ENCODE data around the gene CR1L.
"Not testable (repeated sequence)": the region's sequence is repeated elsewhere in the genome, so short reads cannot be mapped to it uniquely, and the experiment has no call there.

CR1L gene

DNA sequence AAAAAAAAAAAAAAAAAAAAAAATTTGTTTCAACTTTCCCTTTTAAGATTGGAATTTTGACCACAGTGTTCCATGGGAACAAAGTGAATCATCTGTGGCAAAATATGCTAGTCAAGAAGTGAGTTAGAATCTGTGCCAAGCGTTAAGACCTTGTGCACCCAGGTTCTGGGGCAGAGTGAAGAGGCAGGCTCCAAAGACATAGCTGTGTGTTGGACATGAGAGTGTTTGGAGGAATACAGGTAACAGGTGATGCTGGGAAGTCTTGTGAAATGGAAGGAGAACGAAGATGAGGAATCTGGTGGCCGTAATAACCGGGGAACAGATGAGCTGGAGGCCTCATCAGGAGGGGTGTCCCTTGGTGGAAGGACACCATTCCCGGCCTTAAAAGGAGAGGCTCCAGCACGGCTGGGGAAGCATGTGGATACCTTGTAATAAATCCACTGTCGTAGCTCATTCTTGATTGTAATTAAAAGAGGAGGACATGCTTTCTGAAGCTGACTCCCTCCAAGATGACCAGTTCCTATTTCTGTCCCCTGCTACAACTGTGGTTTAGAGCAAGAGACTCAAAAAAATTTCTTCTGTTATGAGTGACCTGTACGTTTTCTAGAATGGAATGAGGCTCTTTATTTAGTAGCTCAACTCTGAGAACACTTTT is 92.7 kb downstream of the CR1L start:
- not testable (repeated sequence) for H3K27me3 ChIP-seq (ENCODE audit: insufficient read depth, low read length); H3K9me3 ChIP-seq (ENCODE audit: low read length); H3F3A ChIP-seq (ENCODE audit: insufficient read depth, low read length); H4K20me1 ChIP-seq (ENCODE audit: insufficient read depth, low read length); H3K9ac ChIP-seq (ENCODE audit: low read length); H3K9me2 ChIP-seq (ENCODE audit: low read depth, low read length); H3K4me1 ChIP-seq (ENCODE audit: insufficient read depth, low read length, severe bottlenecking); H3K4me3 ChIP-seq (ENCODE audit: low read depth, low read length, poor library complexity, severe bottlenecking); H3K79me2 ChIP-seq (ENCODE audit: insufficient read depth, low read length); H3K27ac ChIP-seq (ENCODE audit: low read depth, low read length, poor library complexity, severe bottlenecking); H3K4me2 ChIP-seq (ENCODE audit: low read length); H2AFZ ChIP-seq (ENCODE audit: low read length); H3K36me3 ChIP-seq (ENCODE audit: insufficient read depth, low read length)

DNA sequence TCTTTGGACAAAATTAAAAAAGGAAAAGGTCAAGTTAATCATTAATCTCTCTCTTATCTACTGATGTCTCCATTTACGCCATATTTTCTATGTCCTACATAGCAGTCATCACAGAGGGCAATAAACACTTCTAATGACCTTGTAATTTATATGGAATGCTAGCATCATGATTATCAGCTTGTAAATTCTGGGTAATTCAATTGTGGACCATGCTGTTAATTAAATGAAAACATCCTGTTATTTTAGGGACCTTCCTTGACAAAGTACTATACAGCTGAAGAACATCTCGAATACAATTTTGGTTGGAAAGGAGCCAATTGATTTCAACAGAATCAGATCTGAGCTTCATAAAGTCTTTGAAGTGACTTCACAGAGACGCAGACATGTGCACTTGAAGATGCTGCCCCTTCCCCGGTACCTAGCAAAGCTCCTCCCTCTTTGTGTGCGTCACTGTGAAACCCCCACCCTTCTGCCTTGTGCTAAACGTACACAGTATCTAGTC is 93.3 kb downstream of the CR1L start:
- not testable (repeated sequence) for H3K27me3 ChIP-seq (ENCODE audit: insufficient read depth, low read length); H3K36me3 ChIP-seq (ENCODE audit: insufficient read depth, low read length); H3K9ac ChIP-seq (ENCODE audit: low read length); H4K20me1 ChIP-seq (ENCODE audit: insufficient read depth, low read length); H3K4me3 ChIP-seq (ENCODE audit: low read depth, low read length, poor library complexity, severe bottlenecking); H3F3A ChIP-seq (ENCODE audit: insufficient read depth, low read length); H3K27ac ChIP-seq (ENCODE audit: low read depth, low read length, poor library complexity, severe bottlenecking); H3K79me2 ChIP-seq (ENCODE audit: insufficient read depth, low read length); H3K9me3 ChIP-seq (ENCODE audit: low read length); H2AFZ ChIP-seq (ENCODE audit: low read length); H3K4me2 ChIP-seq (ENCODE audit: low read length); H3K4me1 ChIP-seq (ENCODE audit: insufficient read depth, low read length, severe bottlenecking); H3K9me2 ChIP-seq (ENCODE audit: low read depth, low read length)

DNA sequence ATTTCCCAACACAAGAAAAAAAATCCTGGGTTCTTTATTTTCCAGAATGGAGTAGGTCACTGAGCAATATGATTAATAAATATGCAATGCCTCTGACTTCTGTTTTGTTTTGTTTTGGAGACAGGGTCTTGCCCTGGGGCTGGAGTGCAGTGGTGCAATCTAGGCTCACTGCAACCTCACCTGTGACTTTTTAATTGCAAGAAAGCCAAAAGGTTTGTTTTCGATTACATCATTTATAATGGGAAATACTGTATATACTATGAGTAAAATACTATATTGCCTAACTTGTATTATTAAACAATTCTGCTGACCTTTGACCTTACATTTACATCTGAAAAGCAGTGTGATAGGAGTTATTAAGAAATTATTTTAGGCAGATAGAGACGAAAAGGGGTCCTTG is 95.3 kb downstream of the CR1L start:
- H3K9me2 ChIP-seq (ENCODE audit: low read depth, low read length): no peaks in the 10 kb centered on the region
- no peak overlapping the region for H3K4me2 ChIP-seq (ENCODE audit: low read length)
- H3K4me3 ChIP-seq (ENCODE audit: low read depth, low read length, poor library complexity, severe bottlenecking): no peak overlapping the region
- no peaks in the 10 kb centered on the region for H3F3A ChIP-seq (ENCODE audit: insufficient read depth, low read length)
- H3K27me3 ChIP-seq (ENCODE audit: insufficient read depth, low read length): no peaks in the 10 kb centered on the region
- no peaks in the 10 kb centered on the region for H3K79me2 ChIP-seq (ENCODE audit: insufficient read depth, low read length)
- no peaks in the 10 kb centered on the region for H4K20me1 ChIP-seq (ENCODE audit: insufficient read depth, low read length)
- no peak overlapping the region for H3K9ac ChIP-seq (ENCODE audit: low read length)
- TF ChIP-seq EZH2 (IDR thresholded peaks at IDR 0.05; ENCODE audit: borderline replicate concordance, low read length): no peak
- TF ChIP-seq, protein P1, sequence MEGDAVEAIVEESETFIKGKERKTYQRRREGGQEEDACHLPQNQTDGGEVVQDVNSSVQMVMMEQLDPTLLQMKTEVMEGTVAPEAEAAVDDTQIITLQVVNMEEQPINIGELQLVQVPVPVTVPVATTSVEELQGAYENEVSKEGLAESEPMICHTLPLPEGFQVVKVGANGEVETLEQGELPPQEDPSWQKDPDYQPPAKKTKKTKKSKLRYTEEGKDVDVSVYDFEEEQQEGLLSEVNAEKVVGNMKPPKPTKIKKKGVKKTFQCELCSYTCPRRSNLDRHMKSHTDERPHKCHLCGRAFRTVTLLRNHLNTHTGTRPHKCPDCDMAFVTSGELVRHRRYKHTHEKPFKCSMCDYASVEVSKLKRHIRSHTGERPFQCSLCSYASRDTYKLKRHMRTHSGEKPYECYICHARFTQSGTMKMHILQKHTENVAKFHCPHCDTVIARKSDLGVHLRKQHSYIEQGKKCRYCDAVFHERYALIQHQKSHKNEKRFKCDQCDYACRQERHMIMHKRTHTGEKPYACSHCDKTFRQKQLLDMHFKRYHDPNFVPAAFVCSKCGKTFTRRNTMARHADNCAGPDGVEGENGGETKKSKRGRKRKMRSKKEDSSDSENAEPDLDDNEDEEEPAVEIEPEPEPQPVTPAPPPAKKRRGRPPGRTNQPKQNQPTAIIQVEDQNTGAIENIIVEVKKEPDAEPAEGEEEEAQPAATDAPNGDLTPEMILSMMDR (IDR thresholded peaks at IDR 0.05; ENCODE audit: low read length): no peak
- H3K36me3 ChIP-seq (ENCODE audit: insufficient read depth, low read length): no peaks in the 10 kb centered on the region
- H3K27ac ChIP-seq (ENCODE audit: low read depth, low read length, poor library complexity, severe bottlenecking): no peak overlapping the region
- H3K9me3 ChIP-seq (ENCODE audit: low read length): no peaks in the 10 kb centered on the region
- H3K4me1 ChIP-seq (ENCODE audit: insufficient read depth, low read length, severe bottlenecking): no peaks in the 10 kb centered on the region
- H2AFZ ChIP-seq (ENCODE audit: low read length): no peak overlapping the region

DNA sequence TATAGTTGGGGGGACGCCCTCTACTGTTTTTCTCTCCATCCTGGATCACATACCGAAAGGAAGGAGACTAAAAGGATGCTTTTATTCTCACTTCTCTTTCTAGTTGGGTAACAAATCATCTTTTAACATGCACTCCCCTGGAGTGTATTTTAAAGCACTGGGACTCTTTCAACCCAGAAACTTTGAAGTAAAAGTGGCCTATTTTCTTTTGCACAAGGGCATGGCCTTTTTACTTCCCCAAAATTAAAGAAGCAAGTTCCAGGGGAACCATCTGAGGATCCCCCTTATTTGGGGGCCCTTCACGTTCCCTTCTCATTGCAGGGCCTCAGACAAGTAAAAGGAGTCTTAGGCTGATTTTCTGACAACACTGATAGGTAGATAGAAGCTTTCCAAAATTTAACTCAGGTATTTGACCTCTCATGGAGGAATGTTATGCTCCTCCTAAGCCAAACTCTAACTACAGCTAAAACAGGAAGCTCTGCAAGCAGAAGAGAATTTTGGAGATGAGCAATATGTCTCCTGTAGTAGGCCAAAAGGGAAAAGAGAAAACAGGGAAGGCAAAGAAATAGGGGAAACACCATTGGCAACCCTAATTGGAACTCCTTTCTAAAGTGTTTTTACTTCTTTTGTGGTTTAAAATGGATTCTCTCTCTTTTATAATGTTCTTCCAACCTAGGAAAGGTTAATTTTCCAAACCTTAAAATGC is 98.1 kb downstream of the CR1L start:
- no peak overlapping the region for H3K4me2 ChIP-seq (ENCODE audit: low read length)
- TF ChIP-seq, protein P1 (IDR thresholded peaks at IDR 0.05; ENCODE audit: low read length): no peak
- TF ChIP-seq EZH2 (IDR thresholded peaks at IDR 0.05; ENCODE audit: borderline replicate concordance, low read length): no peak

More for the DNA sequence above, 98.1 kb downstream of the CR1L start:
- H3K36me3 ChIP-seq (ENCODE audit: insufficient read depth, low read length): no peaks in the 10 kb centered on the region
- H3K79me2 ChIP-seq (ENCODE audit: insufficient read depth, low read length): no peaks in the 10 kb centered on the region
- H3K9me2 ChIP-seq (ENCODE audit: low read depth, low read length): no peaks in the 10 kb centered on the region
- no peak overlapping the region for H3K4me3 ChIP-seq (ENCODE audit: low read depth, low read length, poor library complexity, severe bottlenecking)
- no peaks in the 10 kb centered on the region for H3K4me1 ChIP-seq (ENCODE audit: insufficient read depth, low read length, severe bottlenecking)
- no peaks in the 10 kb centered on the region for H3F3A ChIP-seq (ENCODE audit: insufficient read depth, low read length)
- H3K9ac ChIP-seq (ENCODE audit: low read length): no peak overlapping the region
- no peak overlapping the region for H3K27ac ChIP-seq (ENCODE audit: low read depth, low read length, poor library complexity, severe bottlenecking)
- no peaks in the 10 kb centered on the region for H3K27me3 ChIP-seq (ENCODE audit: insufficient read depth, low read length)
- no peaks in the 10 kb centered on the region for H4K20me1 ChIP-seq (ENCODE audit: insufficient read depth, low read length)
- no peaks in the 10 kb centered on the region for H3K9me3 ChIP-seq (ENCODE audit: low read length)
- H2AFZ ChIP-seq (ENCODE audit: low read length): no peak overlapping the region
